ENCODE data around the gene JPH4. TPM values are rescaled to one million over a fixed set of nuclear protein-coding genes. Genes with fewer than 3 reads are reported as not detected.

The JPH4 gene
- total and polyA plus RNA-seq, 2 of the 8 experiments (the other 6 are each of a cell fraction or from before 2014, with no cell fraction given), result 23.9 to 46.7 TPM

DNA sequence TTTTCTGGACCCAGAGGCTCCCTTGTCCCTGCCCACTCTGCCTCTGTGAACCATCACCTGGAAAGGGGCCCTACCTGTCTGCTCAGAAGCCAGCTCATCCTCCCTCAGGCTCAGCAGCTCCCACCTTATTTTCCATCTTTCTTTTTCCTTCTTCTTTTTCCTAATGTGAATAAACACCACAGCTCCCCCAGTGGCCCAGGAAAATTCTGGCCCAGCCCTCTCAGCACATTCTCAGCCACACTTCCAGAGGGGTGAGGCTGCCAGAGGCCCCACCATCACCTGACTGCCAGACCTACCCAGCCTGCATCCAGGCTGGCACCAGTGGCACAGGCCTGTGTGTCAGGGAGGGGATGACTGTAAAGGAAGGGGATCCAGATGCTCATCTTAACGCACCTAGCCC, 50.0 kb downstream of the JPH4 start:
- peak overlapping the region; percentile 61 for H3K4ac ChIP-seq (replicated peaks; ENCODE audit: insufficient read length, low read depth, low read length)
- no peak overlapping the region for H3K23ac ChIP-seq (ENCODE audit: insufficient read length)
- no peak for FAIRE-seq
- peak overlapping the region; percentile 71; the same call in 1 of the 2 replicates for H3K18ac ChIP-seq (ENCODE audit: extremely low read depth, low read length)
- ChIA-PET POLR2A (ENCODE audit: partially characterized antibody) (interaction anchor here (1.2 to 52.7 kb wide), 6 partner anchors 0 to 50 kb away, joined by 3 to 1523 read pairs (median 6); partner anchors contain the start of genes AP1G2, THTPA and ZFHX2), CTCF (ENCODE audit: partially characterized antibody) (interaction anchor here (0.9 to 70.5 kb wide), 13 partner anchors 10 to 104 kb away, joined by 3 to 2092 read pairs (median 6); partner anchors contain the start of genes AP1G2, NGDN, THTPA and ZFHX2)
- 0 out of 2 replicates have a peak overlapping the region, but pooled peaks have one; percentile 95 for H2BK12ac ChIP-seq (ENCODE audit: low read depth, low read length)
- no peak overlapping the region for H2AFZ ChIP-seq (ENCODE audit: low read length)
- 0 out of 2 replicates have a peak overlapping the region, but pooled peaks have one; percentile 72 for H2BK15ac ChIP-seq (ENCODE audit: low read length)
- H3K56ac ChIP-seq (replicated peaks; ENCODE audit: insufficient read length, low read depth, low read length), result no peak overlapping the region
- H4K8ac ChIP-seq (ENCODE audit: extremely low read depth, insufficient read depth, low read length), result peak overlapping the region; percentile 7; the same call in 1 of the 2 replicates
- no peaks in the 10 kb centered on the region for H3K79me1 ChIP-seq (ENCODE audit: low read depth, low read length)
- H2AK5ac ChIP-seq (ENCODE audit: low read depth, low read length), result no peak overlapping the region
- no peak overlapping the region for H2BK120ac ChIP-seq (replicated peaks; ENCODE audit: low read depth, low read length)
- H2BK20ac ChIP-seq (ENCODE audit: low read length), result no peak overlapping the region
- H3K14ac ChIP-seq (ENCODE audit: insufficient read length), result no peak overlapping the region
- no peaks in the 10 kb centered on the region for H3K27me3 ChIP-seq (replicated peaks in 1 of 4; ENCODE audit: control insufficient read depth in 3 of 4, extremely low read depth in 1 of 4, insufficient read depth in 3 of 4, low read length in 3 of 4)
- H3K4me2 ChIP-seq (ENCODE audit: insufficient read depth in 1 of 2, low read depth in 2 of 2, low read length in 2 of 2), result no peak overlapping the region
- DNase-seq (ENCODE audit: low read depth in 1 of 2, low spot score in 2 of 2), result no peak
- H3K4me3 ChIP-seq (ENCODE audit: extremely low read depth in 1 of 4, insufficient read depth in 2 of 4, low read depth in 3 of 4, low read length in 4 of 4), result no peak overlapping the region
- H3K9ac ChIP-seq (replicated peaks in 1 of 4; ENCODE audit: extremely low read depth in 1 of 4, low read depth in 3 of 4, low read length in 3 of 4), result no peak overlapping the region; a peak in 2 of 7 replicates
- H2BK5ac ChIP-seq (ENCODE audit: low read depth, low read length), result peak overlapping the region; percentile 81
- peaks cover 2 to 49% (median 34%) of the 10 kb centered on the region in 4 experiments; a peak in 7 of 8 replicates for H3K36me3 ChIP-seq (ENCODE audit: control insufficient read depth in 2 of 4, insufficient read depth in 4 of 4, low read length in 3 of 4)
- no peak overlapping the region for H3K27ac ChIP-seq (ENCODE audit: low read depth, low read length)
- H4K20me1 ChIP-seq (replicated peaks in 1 of 2; ENCODE audit: control insufficient read depth in 1 of 2, insufficient read depth in 2 of 2, low read length in 2 of 2), result peaks cover 0 to 3% of the 10 kb centered on the region in 2 experiments
- no peaks in the 10 kb centered on the region for H3K23me2 ChIP-seq (ENCODE audit: low read depth, low read length)
- no peaks in the 10 kb centered on the region for H3K79me2 ChIP-seq (ENCODE audit: control insufficient read depth in 1 of 2, insufficient read depth in 2 of 2, low read length in 2 of 2)
- no peak overlapping the region for H4K5ac ChIP-seq (ENCODE audit: insufficient read length, low read depth, low read length)
- no peaks in the 10 kb centered on the region for H3K9me3 ChIP-seq (ENCODE audit: insufficient read depth in 2 of 2, low read depth in 1 of 2, low read length in 1 of 2)
- H4K91ac ChIP-seq (replicated peaks; ENCODE audit: insufficient read length, low read length), result peak overlapping the region; percentile 41
- 85% methylated on average over 1 of the region's 1 CpG; no CpG with 5 or more reads in 1 of the 2 experiments for WGBS, 2 experiments (ENCODE audit: extremely low coverage in 1 of 2, insufficient coverage in 1 of 2, insufficient read length in 1 of 2, insufficient replicate concordance in 2 of 2, low coverage in 1 of 2, low lambda C conversion rate in 2 of 2, missing lambda C conversion rate in 1 of 2)
- H3K4me1 ChIP-seq (replicated peaks in 1 of 4; ENCODE audit: control insufficient read depth in 3 of 4, insufficient read depth in 4 of 4, low read length in 3 of 4), result peaks cover 0 to 3% (median 1%) of the 10 kb centered on the region in 4 experiments; a peak in 3 of 7 replicates
- TF ChIP-seq ASH2L (IDR thresholded peaks at IDR 0.05; ENCODE audit: low read length) (no peak), NANOG (IDR thresholded peaks at IDR 0.05; ENCODE audit: insufficient read depth, low read depth, low read length, poor library complexity, severe bottlenecking) (no peak), EZH2 (IDR thresholded peaks at IDR 0.05; ENCODE audit: low read depth, low read length, severe bottlenecking) (no peak), TCF12 (IDR thresholded peaks at IDR 0.05; ENCODE audit: low read depth, low read length) (no peak)
- TF ChIP-seq, protein P1, sequence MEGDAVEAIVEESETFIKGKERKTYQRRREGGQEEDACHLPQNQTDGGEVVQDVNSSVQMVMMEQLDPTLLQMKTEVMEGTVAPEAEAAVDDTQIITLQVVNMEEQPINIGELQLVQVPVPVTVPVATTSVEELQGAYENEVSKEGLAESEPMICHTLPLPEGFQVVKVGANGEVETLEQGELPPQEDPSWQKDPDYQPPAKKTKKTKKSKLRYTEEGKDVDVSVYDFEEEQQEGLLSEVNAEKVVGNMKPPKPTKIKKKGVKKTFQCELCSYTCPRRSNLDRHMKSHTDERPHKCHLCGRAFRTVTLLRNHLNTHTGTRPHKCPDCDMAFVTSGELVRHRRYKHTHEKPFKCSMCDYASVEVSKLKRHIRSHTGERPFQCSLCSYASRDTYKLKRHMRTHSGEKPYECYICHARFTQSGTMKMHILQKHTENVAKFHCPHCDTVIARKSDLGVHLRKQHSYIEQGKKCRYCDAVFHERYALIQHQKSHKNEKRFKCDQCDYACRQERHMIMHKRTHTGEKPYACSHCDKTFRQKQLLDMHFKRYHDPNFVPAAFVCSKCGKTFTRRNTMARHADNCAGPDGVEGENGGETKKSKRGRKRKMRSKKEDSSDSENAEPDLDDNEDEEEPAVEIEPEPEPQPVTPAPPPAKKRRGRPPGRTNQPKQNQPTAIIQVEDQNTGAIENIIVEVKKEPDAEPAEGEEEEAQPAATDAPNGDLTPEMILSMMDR (IDR thresholded peaks at IDR 0.05; ENCODE audit: control extremely low read depth in 1 of 3, insufficient read depth in 1 of 3, low read depth in 1 of 3, low read length in 3 of 3), result peak; percentile 38 to 50 (median 48)
- TF ChIP-seq, protein P2, sequence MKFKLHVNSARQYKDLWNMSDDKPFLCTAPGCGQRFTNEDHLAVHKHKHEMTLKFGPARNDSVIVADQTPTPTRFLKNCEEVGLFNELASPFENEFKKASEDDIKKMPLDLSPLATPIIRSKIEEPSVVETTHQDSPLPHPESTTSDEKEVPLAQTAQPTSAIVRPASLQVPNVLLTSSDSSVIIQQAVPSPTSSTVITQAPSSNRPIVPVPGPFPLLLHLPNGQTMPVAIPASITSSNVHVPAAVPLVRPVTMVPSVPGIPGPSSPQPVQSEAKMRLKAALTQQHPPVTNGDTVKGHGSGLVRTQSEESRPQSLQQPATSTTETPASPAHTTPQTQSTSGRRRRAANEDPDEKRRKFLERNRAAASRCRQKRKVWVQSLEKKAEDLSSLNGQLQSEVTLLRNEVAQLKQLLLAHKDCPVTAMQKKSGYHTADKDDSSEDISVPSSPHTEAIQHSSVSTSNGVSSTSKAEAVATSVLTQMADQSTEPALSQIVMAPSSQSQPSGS (IDR thresholded peaks at IDR 0.05; ENCODE audit: low read length), result no peak
- TF ChIP-seq, protein P3, sequence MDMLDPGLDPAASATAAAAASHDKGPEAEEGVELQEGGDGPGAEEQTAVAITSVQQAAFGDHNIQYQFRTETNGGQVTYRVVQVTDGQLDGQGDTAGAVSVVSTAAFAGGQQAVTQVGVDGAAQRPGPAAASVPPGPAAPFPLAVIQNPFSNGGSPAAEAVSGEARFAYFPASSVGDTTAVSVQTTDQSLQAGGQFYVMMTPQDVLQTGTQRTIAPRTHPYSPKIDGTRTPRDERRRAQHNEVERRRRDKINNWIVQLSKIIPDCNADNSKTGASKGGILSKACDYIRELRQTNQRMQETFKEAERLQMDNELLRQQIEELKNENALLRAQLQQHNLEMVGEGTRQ (IDR thresholded peaks at IDR 0.05; ENCODE audit: low read length), result no peak

Measured in H1 (cell line).